HG02981 (cell line): ENCODE data around the gene FASN.

ENCODE experiments used
- ATAC-seq: cut with Tn5 transposase; IDR thresholded peaks from one replicate; pipeline ENCODE4 v1.9.1; 2021; ENCODE audit warnings: mild to moderate bottlenecking, moderate library complexity; ENCODE audit not compliant: unreplicated experiment

Gene FASN

DNA sequence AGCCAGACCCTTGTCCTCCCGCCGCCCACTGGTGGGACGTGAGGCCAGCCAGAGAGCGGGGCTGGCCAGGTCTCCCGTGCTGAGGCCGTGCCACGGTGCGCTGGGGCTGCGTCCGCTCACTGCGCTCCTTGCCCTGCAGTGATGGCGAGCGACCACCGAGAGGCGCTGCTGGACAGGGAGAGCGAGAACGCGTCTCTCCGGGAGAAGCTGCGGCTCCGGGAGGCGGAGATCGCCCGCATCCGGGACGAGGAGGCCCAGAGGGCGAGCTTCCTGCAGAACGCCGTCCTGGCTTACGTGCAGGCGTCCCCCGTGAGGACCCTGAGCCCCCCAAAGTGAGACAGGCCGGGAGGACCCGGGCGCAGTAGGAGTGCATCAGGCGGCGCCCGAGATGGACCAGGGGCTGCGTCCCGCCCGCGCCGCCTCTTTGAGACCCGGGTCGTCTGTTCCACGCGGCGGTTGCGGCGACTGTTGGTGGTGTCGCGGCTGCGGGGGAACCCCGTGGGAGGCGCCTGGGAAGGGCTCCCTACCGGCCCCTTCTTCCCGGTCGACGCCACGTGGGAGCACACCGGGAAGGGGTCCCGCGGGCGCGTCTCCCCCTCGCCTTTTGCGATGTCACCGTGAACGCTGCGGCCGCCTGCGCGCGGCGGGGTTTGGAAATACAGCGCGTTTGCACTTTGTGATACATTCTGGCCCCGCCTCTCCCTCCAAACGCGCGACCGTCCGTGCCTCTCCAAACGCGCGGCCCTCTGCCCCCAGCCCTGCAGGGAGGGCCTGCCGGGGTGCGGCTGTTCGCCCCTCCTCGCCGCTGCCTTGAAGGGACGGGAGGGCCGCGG lies 67.3 kb downstream of the FASN start:
- ATAC-seq: no peak

- ATAC-seq: no peak
Observed at GRCh38 chr17:82029990-82030469, 68.0 kb downstream of the FASN start.

DNA sequence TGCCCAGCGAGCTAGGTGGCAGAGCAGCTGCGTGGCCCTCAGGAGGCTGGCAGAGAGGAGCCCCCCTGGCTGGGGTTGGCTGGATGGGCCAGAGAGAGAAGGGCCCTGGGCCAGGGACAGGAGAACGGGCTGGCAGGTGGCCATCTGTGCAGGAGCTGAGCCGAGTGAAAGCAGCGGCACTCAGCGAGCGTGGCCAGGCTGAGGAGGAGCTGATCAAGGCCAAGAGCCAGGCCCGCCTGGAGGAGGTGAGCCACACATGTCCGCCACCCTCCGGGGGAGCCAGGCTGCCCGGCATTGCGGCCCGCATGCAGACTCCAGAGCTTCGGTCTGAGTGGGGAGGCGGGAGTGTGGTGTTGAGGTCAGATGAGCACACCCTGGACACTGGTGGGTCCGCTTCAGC lies 68.6 kb downstream of the FASN start:
- ATAC-seq: no peak

DNA sequence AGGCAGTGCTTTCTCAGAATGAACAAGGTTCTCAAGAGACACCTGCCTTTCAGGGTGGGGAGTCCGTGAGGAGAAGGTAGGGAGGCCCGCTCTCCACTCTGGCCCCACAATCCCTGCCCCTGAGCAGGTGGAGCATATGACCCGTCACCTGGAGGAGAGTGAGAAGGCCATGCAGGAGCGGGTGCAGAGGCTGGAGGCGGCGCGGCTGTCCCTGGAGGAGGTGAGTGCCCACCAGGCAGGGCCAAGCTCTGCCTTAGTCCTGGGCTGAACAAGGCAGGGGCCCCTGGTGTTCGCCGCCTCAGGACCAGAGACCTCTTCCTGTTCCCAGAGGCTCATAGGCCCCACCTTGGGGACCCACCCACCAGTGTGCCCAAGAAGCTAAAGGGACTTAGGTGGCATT lies 69.1 kb downstream of the FASN start:
- no peak for ATAC-seq
